GM23248 (cell line): ENCODE measurements around the gene GCSAM.

ENCODE experiments used
- EZH2 ChIP-seq: fragments of 200-600 bp; sonication (generic); IDR thresholded peaks from 2 replicates; pipeline ENCODE4 v1.6.1; 2018; ENCODE audit warnings: antibody characterized with exemption, mild to moderate bottlenecking; ENCODE audit not compliant: insufficient read depth, poor library complexity, severe bottlenecking
- EZH2phosphoT487 ChIP-seq: fragments of 200-600 bp; sonication (generic); IDR thresholded peaks from 2 replicates; pipeline ENCODE4 v1.6.1; 2018; ENCODE audit warnings: antibody characterized with exemption, moderate library complexity, mild to moderate bottlenecking, low read depth; ENCODE audit not compliant: insufficient read depth

DNA sequence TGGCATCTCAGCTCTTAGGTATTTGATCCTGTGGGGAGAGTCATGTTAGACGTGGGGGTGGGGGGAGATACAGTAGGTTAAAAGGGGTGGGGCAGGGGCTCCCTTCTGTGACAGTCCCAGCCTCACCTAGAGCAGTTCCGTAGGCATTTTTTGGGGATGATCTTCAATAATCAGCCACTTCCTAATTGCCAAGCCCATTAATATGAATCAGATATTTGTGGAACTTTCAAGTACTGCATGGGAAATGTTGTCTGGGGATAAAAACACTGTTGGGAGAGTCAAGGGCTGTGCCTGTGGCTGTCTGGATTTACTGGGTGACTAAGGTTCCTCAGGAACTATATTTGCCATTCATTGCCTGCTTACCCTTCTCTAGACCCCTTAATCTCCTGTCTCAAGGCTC lies 37.3 kb downstream of the GCSAM start:
- no peak for TF ChIP-seq EZH2
- TF ChIP-seq EZH2phosphoT487 = no peak
